Measurements from ENCODE around the gene DHFR. TPM values are rescaled to one million over a fixed set of nuclear protein-coding genes. Genes with fewer than 3 reads are reported as not detected.
"Not testable (repeated sequence)": the region's sequence is repeated elsewhere in the genome, so short reads cannot be mapped to it uniquely, and the experiment has no call there.

Gene DHFR
- polyA plus RNA-seq, 1 experiment = 22.5 TPM

- CTCF ChIA-PET = no interaction called here
- H3K27me3 ChIP-seq (ENCODE audit: control insufficient read depth, insufficient read depth, low read length) = no peaks in the 10 kb centered on the region
- DNase-seq (ENCODE audit: low read depth, low spot score) = no peak
- POLR2A ChIA-PET = no interaction called here
- TF ChIP-seq CTCF (IDR thresholded peaks at IDR 0.05; ENCODE audit: low read depth, low read length) = no peak
- no peak overlapping the region for H3K4me3 ChIP-seq (ENCODE audit: low read depth, low read length)
- H3K9me3 ChIP-seq (ENCODE audit: control insufficient read depth, insufficient read depth, low read length) = no peaks in the 10 kb centered on the region
- H3K27ac ChIP-seq (ENCODE audit: low read depth, low read length) = no peak overlapping the region
These were observed 65.8 kb downstream of the DHFR start for GRCh38 chr5:80588858-80589540.

GRCh38 chr5:80584770-80585169 is 70.0 kb downstream of the DHFR start:
- CTCF ChIA-PET = no interaction called here

GRCh38 chr5:80580291-80580690 is 74.5 kb downstream of the DHFR start:
- CTCF ChIA-PET; H3K4me3 ChIP-seq (ENCODE audit: low read depth, low read length); H3K27ac ChIP-seq (ENCODE audit: low read depth, low read length); H3K27me3 ChIP-seq (ENCODE audit: control insufficient read depth, insufficient read depth, low read length); H3K9me3 ChIP-seq (ENCODE audit: control insufficient read depth, insufficient read depth, low read length); POLR2A ChIA-PET; DNase-seq (ENCODE audit: low read depth, low spot score): not testable (repeated sequence)

More at GRCh38 chr5:80584770-80585169, 70.0 kb downstream of the DHFR start:
- no peak for DNase-seq (ENCODE audit: low read depth, low spot score)
- H3K4me3 ChIP-seq (ENCODE audit: low read depth, low read length) = no peak overlapping the region
- H3K27me3 ChIP-seq (ENCODE audit: control insufficient read depth, insufficient read depth, low read length) = peaks cover 2% of the 10 kb centered on the region
- no peak overlapping the region for H3K27ac ChIP-seq (ENCODE audit: low read depth, low read length)
- no peak for TF ChIP-seq CTCF (IDR thresholded peaks at IDR 0.05; ENCODE audit: low read depth, low read length)
- no peaks in the 10 kb centered on the region for H3K9me3 ChIP-seq (ENCODE audit: control insufficient read depth, insufficient read depth, low read length)
- POLR2A ChIA-PET = no interaction called here

GRCh38 chr5:80579050-80579449 is 75.7 kb downstream of the DHFR start:
- POLR2A ChIA-PET = no interaction called here

GRCh38 chr5:80577707-80578106 is 77.1 kb downstream of the DHFR start:
- TF ChIP-seq CTCF (IDR thresholded peaks at IDR 0.05; ENCODE audit: low read depth, low read length) = no peak
- POLR2A ChIA-PET = no interaction called here
- CTCF ChIA-PET = no interaction called here

More at GRCh38 chr5:80579050-80579449, 75.7 kb downstream of the DHFR start:
- no peak overlapping the region for H3K4me3 ChIP-seq (ENCODE audit: low read depth, low read length)
- H3K9me3 ChIP-seq (ENCODE audit: control insufficient read depth, insufficient read depth, low read length) = no peaks in the 10 kb centered on the region
- H3K27ac ChIP-seq (ENCODE audit: low read depth, low read length) = no peak overlapping the region
- TF ChIP-seq CTCF (IDR thresholded peaks at IDR 0.05; ENCODE audit: low read depth, low read length) = no peak
- H3K27me3 ChIP-seq (ENCODE audit: control insufficient read depth, insufficient read depth, low read length) = peaks cover 5% of the 10 kb centered on the region
- no peak for DNase-seq (ENCODE audit: low read depth, low spot score)
- CTCF ChIA-PET = no interaction called here

More at GRCh38 chr5:80577707-80578106, 77.1 kb downstream of the DHFR start:
- Histone ChIP-seq H3K27ac (ENCODE audit: low read depth, low read length) (no peak overlapping the region), H3K27me3 (ENCODE audit: control insufficient read depth, insufficient read depth, low read length) (peaks cover 12% of the 10 kb centered on the region), H3K9me3 (ENCODE audit: control insufficient read depth, insufficient read depth, low read length) (no peaks in the 10 kb centered on the region), H3K4me3 (ENCODE audit: low read depth, low read length) (no peak overlapping the region)
- DNase-seq (ENCODE audit: low read depth, low spot score) = no peak
